Duodenal mucosa (tissue), 2 donors: Measurements from ENCODE around the gene MYBPC3.
A peak's percentile ranks its signal among the peaks of the same experiment; 100 is the strongest.

ENCODE experiments used
- H3K27ac ChIP-seq: one replicate; pipeline ENCODE4 v1.7.0; 2013; ENCODE audit warnings: low read depth, low read length
- H3K27me3 ChIP-seq, 2 donors: one replicate each; pipeline ENCODE4 v1.7.0; 2013; ENCODE audit warnings: low read length in 2 of 2, control low read depth in 1 of 2; ENCODE audit not compliant: insufficient read depth in 2 of 2, control insufficient read depth in 1 of 2
- H3K36me3 ChIP-seq, 2 donors: one replicate each; pipeline ENCODE4 v1.7.0; 2013; ENCODE audit warnings: low read length in 2 of 2, control low read depth in 1 of 2; ENCODE audit not compliant: insufficient read depth in 2 of 2, control insufficient read depth in 1 of 2
- H3K4me1 ChIP-seq, 2 donors: one replicate each; pipeline ENCODE4 v1.7.0; 2013; ENCODE audit warnings: low read length in 2 of 2, control low read depth in 1 of 2; ENCODE audit not compliant: insufficient read depth in 2 of 2, control insufficient read depth in 1 of 2
- H3K4me3 ChIP-seq, 2 donors: one replicate each; pipeline ENCODE4 v1.7.0; 2013; ENCODE audit warnings: low read length in 2 of 2, low read depth in 1 of 2
- H3K9ac ChIP-seq, 2 donors: one replicate each; pipeline ENCODE4 v1.7.0; 2013; ENCODE audit warnings: low read length in 2 of 2, low read depth in 1 of 2
- H3K9me3 ChIP-seq, 2 donors: one replicate each; pipeline ENCODE4 v1.7.0; 2013; ENCODE audit warnings: low read length in 2 of 2, control low read depth in 1 of 2; ENCODE audit not compliant: control insufficient read depth in 1 of 2

MYBPC3 gene

GRCh38 chr11:47357985-47358730, 5.7 kb upstream of the MYBPC3 start:
- no peak overlapping the region for H3K9ac ChIP-seq
- H3K4me1 ChIP-seq: peaks cover 0 to 2% of the 10 kb centered on the region in 2 donors
- no peaks in the 10 kb centered on the region for H3K36me3 ChIP-seq
- H3K27ac ChIP-seq: no peak overlapping the region
- H3K9me3 ChIP-seq: no peaks in the 10 kb centered on the region
- no peak overlapping the region for H3K4me3 ChIP-seq
- no peaks in the 10 kb centered on the region for H3K27me3 ChIP-seq

- Histone ChIP-seq H3K9ac (no peak overlapping the region), H3K4me3 (no peak overlapping the region)
Observed at GRCh38 chr11:47356998-47357329, 4.5 kb upstream of the MYBPC3 start.

GRCh38 chr11:47356129-47356997, 3.9 kb upstream of the MYBPC3 start:
- Histone ChIP-seq H3K4me3 (no peak overlapping the region), H3K9me3 (no peaks in the 10 kb centered on the region), H3K27ac (no peak overlapping the region), H3K9ac (no peak overlapping the region), H3K36me3 (no peaks in the 10 kb centered on the region), H3K27me3 (no peaks in the 10 kb centered on the region), H3K4me1 (peaks cover 2 to 3% of the 10 kb centered on the region in 2 donors)

More at GRCh38 chr11:47356998-47357329, 4.5 kb upstream of the MYBPC3 start:
- no peaks in the 10 kb centered on the region for H3K27me3 ChIP-seq
- H3K4me1 ChIP-seq: peaks cover under 1 to 2% of the 10 kb centered on the region in 2 donors
- no peaks in the 10 kb centered on the region for H3K9me3 ChIP-seq
- H3K36me3 ChIP-seq: no peaks in the 10 kb centered on the region
- no peak overlapping the region for H3K27ac ChIP-seq

DNA sequence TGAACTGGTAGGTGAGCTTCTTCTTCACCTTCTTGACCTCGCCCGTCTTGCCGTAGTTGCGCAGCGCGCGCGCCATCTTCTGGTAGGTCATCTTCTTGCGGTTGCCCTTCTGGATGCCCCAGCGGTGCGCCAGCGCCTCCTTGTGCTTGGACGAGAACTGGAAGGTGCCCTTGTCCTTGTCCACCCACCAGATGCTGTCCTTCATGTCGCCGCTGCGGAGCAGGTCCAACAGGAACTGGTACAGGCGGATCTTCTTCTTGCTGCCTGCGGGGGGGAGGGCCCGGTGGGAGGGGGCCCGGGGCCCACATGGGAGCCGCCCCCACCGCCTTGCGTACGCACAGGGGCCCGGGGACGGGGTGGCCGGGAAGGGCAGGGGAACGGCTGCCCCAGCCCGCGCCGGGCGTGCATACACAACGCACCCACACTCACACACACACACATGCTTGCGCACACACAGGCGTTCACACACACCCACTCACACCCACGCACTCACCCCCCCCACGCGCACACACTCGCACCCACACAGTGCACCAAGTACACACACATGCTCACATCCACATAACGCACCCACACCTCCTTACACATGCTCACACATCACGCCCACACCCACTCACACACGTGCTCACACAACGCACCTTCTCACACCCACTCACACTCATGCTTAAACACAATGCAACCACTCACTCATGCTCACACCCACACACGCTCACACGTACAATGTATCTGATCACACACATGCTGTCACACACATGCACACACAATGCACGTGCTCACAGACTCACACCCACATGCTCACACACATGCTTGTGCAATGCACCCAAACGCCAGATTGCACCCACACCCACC, 3.0 kb upstream of the MYBPC3 start:
- peak overlapping the region in 1 of 2 donors; percentile 26 for H3K9ac ChIP-seq
- H3K4me3 ChIP-seq: peak overlapping the region; percentile 40 to 56
- no peaks in the 10 kb centered on the region for H3K27me3 ChIP-seq
- H3K4me1 ChIP-seq: peaks cover 2 to 3% of the 10 kb centered on the region in 2 donors
- H3K9me3 ChIP-seq: no peaks in the 10 kb centered on the region
- peak overlapping the region; percentile 10 for H3K27ac ChIP-seq
- H3K36me3 ChIP-seq: no peaks in the 10 kb centered on the region

GRCh38 chr11:47354913-47355282, 2.4 kb upstream of the MYBPC3 start:
- H3K9ac ChIP-seq: no peak overlapping the region
- no peak overlapping the region for H3K27ac ChIP-seq
- H3K9me3 ChIP-seq: no peaks in the 10 kb centered on the region
- no peaks in the 10 kb centered on the region for H3K27me3 ChIP-seq
- H3K4me3 ChIP-seq: peak overlapping the region; percentile 21 to 56
- H3K36me3 ChIP-seq: no peaks in the 10 kb centered on the region
- H3K4me1 ChIP-seq: peaks cover 2 to 3% of the 10 kb centered on the region in 2 donors

GRCh38 chr11:47353978-47354774, 1.7 kb upstream of the MYBPC3 start:
- Histone ChIP-seq H3K4me1 (peaks cover 2 to 3% of the 10 kb centered on the region in 2 donors), H3K9ac (no peak overlapping the region), H3K27me3 (no peaks in the 10 kb centered on the region), H3K27ac (no peak overlapping the region), H3K9me3 (no peaks in the 10 kb centered on the region), H3K4me3 (peak overlapping the region in 1 of 2 donors; percentile 56), H3K36me3 (no peaks in the 10 kb centered on the region)

DNA sequence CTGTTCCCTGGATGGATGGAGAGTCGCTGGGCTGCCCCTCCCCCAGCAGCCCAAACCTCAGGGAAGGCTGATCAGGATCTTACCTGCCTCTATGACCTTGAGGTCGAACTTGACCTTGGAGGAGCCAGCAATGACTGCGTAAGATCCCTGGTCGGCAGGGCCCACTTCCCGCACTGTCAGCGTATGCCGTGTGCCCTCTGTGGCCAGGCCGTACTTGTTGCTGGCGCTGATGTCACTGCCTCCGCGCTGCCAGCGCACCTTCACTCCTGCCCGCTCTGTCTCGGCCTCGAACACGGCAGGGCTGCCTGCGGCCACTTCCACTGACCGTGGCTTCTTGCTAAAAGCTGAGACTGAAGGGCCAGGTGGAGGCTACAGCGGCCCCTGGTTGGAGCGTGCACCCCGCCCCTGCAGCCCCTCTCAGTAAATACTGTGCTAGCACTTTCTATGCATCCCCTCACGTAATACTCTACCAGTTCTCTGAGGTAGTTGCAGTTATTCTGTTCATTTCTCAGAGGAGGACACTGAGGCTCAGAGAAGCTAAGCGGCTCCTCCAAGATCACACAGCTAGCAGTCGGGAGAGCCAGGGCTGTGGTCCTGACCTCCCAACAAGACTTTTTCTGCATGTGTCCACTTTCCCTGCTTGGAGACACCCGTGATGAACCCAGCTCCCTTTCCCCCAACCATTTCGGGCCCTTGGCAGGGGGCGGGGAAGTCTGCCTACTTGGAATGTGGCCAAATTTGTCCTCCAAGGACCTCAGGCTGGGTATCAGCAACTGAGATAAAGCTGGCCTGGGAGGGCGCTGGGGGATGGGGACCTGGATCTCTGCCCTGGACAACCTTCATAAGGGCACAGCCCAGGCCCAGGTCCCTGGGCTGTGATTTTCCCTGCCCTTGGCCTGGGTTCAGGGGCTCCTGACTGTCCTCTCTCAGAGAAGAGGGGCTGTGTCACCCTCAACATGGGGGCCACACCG, 1.1 kb downstream of the MYBPC3 start:
- H3K27ac ChIP-seq: no peak overlapping the region
- no peak overlapping the region for H3K4me3 ChIP-seq
- no peak overlapping the region for H3K9ac ChIP-seq
- H3K9me3 ChIP-seq: no peaks in the 10 kb centered on the region
- peaks cover 2 to 3% of the 10 kb centered on the region in 2 donors for H3K4me1 ChIP-seq
- H3K36me3 ChIP-seq: no peaks in the 10 kb centered on the region
- H3K27me3 ChIP-seq: no peaks in the 10 kb centered on the region

GRCh38 chr11:47350315-47350714, 2.2 kb downstream of the MYBPC3 start:
- Histone ChIP-seq H3K27me3 (no peaks in the 10 kb centered on the region), H3K9ac (no peak overlapping the region), H3K9me3 (no peaks in the 10 kb centered on the region), H3K4me3 (no peak overlapping the region), H3K27ac (no peak overlapping the region), H3K36me3 (no peaks in the 10 kb centered on the region), H3K4me1 (peaks cover 0 to 3% of the 10 kb centered on the region in 2 donors)
